ENCODE data around the gene RNF144A.

GRCh38 chr2:7068457-7068856 is 151.2 kb downstream of the RNF144A start:
- no peak for TF ChIP-seq CTCF (IDR thresholded peaks at IDR 0.05 in 2 of 3, conservative IDR thresholded peaks at IDR 0.05 in 1 of 3; ENCODE audit: borderline replicate concordance in 1 of 3, insufficient read depth in 1 of 3, low read depth in 2 of 3, low read length in 2 of 3)
- TF ChIP-seq POLR2A (IDR thresholded peaks at IDR 0.05; ENCODE audit: borderline replicate concordance, extremely low read depth, insufficient read depth, insufficient read length), result no peak
- no peak for TF ChIP-seq EZH2 (IDR thresholded peaks at IDR 0.05)
- TF ChIP-seq EZH2phosphoT487 (IDR thresholded peaks at IDR 0.05; ENCODE audit: borderline replicate concordance), result no peak
- TF ChIP-seq SRF (IDR thresholded peaks at IDR 0.05; ENCODE audit: low read depth), result no peak
- no peak for TF ChIP-seq REST (IDR thresholded peaks at IDR 0.05; ENCODE audit: low read depth)
- TF ChIP-seq TCF7L2 (IDR thresholded peaks at IDR 0.05; ENCODE audit: borderline replicate concordance, extremely low read depth, insufficient read depth, insufficient read length), result no peak
- TF ChIP-seq SP1 (IDR thresholded peaks at IDR 0.05; ENCODE audit: low read depth), result no peak
- no peak for TF ChIP-seq SIN3A (IDR thresholded peaks at IDR 0.05; ENCODE audit: low read depth)

Measured in HCT116 (cell line).